ENCODE measurements around the gene NANOS3. TPM values are rescaled to one million over a fixed set of nuclear protein-coding genes. Genes with fewer than 3 reads are reported as not detected.
A peak's percentile ranks its signal among the peaks of the same experiment; 100 is the strongest.

NANOS3 gene
- total and polyA plus RNA-seq, 2 of the 13 experiments (the other 11 are each of a cell fraction or from before 2014, with no cell fraction given): 0.21 TPM; not detected in 1

DNA sequence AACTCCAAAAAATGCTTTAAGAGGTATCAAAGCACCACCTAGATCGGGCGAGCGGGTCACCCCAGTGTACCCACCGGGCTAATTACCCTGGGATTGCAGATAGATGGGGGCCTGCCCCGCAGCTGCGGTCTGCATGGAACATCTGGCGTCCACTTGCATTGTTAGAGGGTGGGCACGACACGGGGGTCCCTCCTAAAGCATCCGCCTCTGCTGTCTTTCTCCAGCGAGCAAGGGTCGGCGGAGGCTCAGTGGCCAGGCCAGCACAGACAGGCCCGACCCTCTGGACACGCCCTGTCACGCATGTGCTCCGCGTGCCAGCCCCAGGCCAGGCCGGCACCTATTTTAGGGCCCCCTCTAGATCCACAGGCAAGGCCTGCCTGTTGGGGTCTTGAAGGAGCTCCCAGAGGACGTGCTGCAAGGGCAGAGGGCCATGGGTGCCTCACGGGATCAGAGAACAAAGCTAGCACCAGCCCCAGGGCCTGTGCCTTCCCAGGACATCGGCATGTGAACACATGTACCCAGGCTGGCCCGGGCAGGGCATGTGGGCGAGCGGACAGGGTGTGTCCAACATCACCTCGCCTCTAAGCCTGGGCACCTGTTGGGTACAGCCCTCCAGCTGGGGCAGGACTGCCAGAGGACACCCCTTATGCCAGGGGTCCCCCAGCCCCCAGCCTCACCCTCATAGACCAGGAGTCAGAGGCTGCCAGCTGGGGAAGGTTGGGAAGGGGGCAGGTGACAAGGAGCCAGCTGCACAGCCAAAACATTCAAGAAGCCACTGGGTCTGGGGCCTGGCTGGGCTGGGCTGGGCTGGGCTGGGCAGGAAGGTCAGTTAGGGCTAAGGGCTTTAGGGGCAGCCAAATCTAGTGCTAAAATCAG is 35.6 kb upstream of the NANOS3 start (continued):
- no peak for TF ChIP-seq ZNF564 (CRISPR knock-in tag; IDR thresholded peaks at IDR 0.05)
- TF ChIP-seq EEA1 (CRISPR knock-in tag; IDR thresholded peaks at IDR 0.05; ENCODE audit: borderline replicate concordance): no peak
- peak; percentile 90 for TF ChIP-seq ZBTB38 (CRISPR knock-in tag; IDR thresholded peaks at IDR 0.05)
- TF ChIP-seq KDM6A (CRISPR knock-in tag; IDR thresholded peaks at IDR 0.05; ENCODE audit: low read depth): no peak
- TF ChIP-seq ZFP37 (CRISPR knock-in tag; IDR thresholded peaks at IDR 0.05; ENCODE audit: borderline replicate concordance): no peak
- TF ChIP-seq, protein P1, sequence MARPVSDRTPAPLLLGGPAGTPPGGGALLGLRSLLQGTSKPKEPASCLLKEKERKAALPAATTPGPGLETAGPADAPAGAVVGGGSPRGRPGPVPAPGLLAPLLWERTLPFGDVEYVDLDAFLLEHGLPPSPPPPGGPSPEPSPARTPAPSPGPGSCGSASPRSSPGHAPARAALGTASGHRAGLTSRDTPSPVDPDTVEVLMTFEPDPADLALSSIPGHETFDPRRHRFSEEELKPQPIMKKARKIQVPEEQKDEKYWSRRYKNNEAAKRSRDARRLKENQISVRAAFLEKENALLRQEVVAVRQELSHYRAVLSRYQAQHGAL (CRISPR knock-in tag; IDR thresholded peaks at IDR 0.05; ENCODE audit: not compliant biosample characterization): no peak
- TF ChIP-seq ZNF687 (CRISPR knock-in tag; IDR thresholded peaks at IDR 0.05): peak; percentile 46
- TF ChIP-seq ATF1 (CRISPR knock-in tag; IDR thresholded peaks at IDR 0.05): no peak
- TF ChIP-seq, protein P2, sequence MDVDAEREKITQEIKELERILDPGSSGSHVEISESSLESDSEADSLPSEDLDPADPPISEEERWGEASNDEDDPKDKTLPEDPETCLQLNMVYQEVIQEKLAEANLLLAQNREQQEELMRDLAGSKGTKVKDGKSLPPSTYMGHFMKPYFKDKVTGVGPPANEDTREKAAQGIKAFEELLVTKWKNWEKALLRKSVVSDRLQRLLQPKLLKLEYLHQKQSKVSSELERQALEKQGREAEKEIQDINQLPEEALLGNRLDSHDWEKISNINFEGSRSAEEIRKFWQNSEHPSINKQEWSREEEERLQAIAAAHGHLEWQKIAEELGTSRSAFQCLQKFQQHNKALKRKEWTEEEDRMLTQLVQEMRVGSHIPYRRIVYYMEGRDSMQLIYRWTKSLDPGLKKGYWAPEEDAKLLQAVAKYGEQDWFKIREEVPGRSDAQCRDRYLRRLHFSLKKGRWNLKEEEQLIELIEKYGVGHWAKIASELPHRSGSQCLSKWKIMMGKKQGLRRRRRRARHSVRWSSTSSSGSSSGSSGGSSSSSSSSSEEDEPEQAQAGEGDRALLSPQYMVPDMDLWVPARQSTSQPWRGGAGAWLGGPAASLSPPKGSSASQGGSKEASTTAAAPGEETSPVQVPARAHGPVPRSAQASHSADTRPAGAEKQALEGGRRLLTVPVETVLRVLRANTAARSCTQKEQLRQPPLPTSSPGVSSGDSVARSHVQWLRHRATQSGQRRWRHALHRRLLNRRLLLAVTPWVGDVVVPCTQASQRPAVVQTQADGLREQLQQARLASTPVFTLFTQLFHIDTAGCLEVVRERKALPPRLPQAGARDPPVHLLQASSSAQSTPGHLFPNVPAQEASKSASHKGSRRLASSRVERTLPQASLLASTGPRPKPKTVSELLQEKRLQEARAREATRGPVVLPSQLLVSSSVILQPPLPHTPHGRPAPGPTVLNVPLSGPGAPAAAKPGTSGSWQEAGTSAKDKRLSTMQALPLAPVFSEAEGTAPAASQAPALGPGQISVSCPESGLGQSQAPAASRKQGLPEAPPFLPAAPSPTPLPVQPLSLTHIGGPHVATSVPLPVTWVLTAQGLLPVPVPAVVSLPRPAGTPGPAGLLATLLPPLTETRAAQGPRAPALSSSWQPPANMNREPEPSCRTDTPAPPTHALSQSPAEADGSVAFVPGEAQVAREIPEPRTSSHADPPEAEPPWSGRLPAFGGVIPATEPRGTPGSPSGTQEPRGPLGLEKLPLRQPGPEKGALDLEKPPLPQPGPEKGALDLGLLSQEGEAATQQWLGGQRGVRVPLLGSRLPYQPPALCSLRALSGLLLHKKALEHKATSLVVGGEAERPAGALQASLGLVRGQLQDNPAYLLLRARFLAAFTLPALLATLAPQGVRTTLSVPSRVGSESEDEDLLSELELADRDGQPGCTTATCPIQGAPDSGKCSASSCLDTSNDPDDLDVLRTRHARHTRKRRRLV (CRISPR knock-in tag; IDR thresholded peaks at IDR 0.05): 0 out of 2 replicates have a peak, but pooled peaks have one; percentile 26
- TF ChIP-seq ZNF160 (CRISPR knock-in tag; IDR thresholded peaks at IDR 0.05): no peak
- no peak for TF ChIP-seq TAF1 (CRISPR knock-in tag; IDR thresholded peaks at IDR 0.05)
- no peak for TF ChIP-seq TMF1 (CRISPR knock-in tag; IDR thresholded peaks at IDR 0.05; ENCODE audit: low read depth)
- TF ChIP-seq ZNF468 (CRISPR knock-in tag; IDR thresholded peaks at IDR 0.05): no peak
- no peak for TF ChIP-seq GFI1 (CRISPR knock-in tag; IDR thresholded peaks at IDR 0.05; ENCODE audit: borderline replicate concordance)

All from HepG2 (cell line).